GM11168 (cell line): ENCODE results near the gene DIDO1.
"Not testable (repeated sequence)": the region's sequence is repeated elsewhere in the genome, so short reads cannot be mapped to it uniquely, and the experiment has no call there.

Source experiments
- in situ Hi-C: fragments of 300-500 bp; cut with MboI; formaldehyde crosslinking; loops from one replicate; pipeline ENCODE4 v1.12.0; 2022; ENCODE audit warnings: low sequenced_read_pairs; ENCODE audit not compliant: unreplicated experiment

DIDO1 gene

GRCh38 chr20:62882426-62882825 lies 43.9 kb downstream of the DIDO1 start:
- in situ Hi-C loops = no loop called here

GRCh38 chr20:62881662-62882395 lies 44.5 kb downstream of the DIDO1 start:
- in situ Hi-C loops = no loop called here

- in situ Hi-C loops = no loop called here
These were observed 45.2 kb downstream of the DIDO1 start for GRCh38 chr20:62880935-62881661.

- in situ Hi-C loops = no loop called here
These were observed 46.0 kb downstream of the DIDO1 start for GRCh38 chr20:62880147-62880934.

- in situ Hi-C loops = no loop called here
These were observed 46.8 kb downstream of the DIDO1 start for GRCh38 chr20:62879275-62880146.

GRCh38 chr20:62878244-62879038 lies 47.9 kb downstream of the DIDO1 start:
- in situ Hi-C loops = no loop called here

GRCh38 chr20:62876902-62877816 lies 49.1 kb downstream of the DIDO1 start:
- in situ Hi-C loops = no loop called here

- in situ Hi-C loops = no loop called here
These were observed 49.8 kb downstream of the DIDO1 start for GRCh38 chr20:62876501-62876901.

GRCh38 chr20:62875419-62876361 lies 50.6 kb downstream of the DIDO1 start:
- in situ Hi-C loops = no loop called here

- in situ Hi-C loops = no loop called here
These were observed 51.4 kb downstream of the DIDO1 start for GRCh38 chr20:62874964-62875344.

GRCh38 chr20:62873681-62874031 lies 52.6 kb downstream of the DIDO1 start:
- in situ Hi-C loops = not testable (repeated sequence)

GRCh38 chr20:62873280-62873679 lies 53.0 kb downstream of the DIDO1 start:
- in situ Hi-C loops = no loop called here

- in situ Hi-C loops = no loop called here
These were observed 53.4 kb downstream of the DIDO1 start for GRCh38 chr20:62872862-62873261.

GRCh38 chr20:62872184-62872847 lies 54.0 kb downstream of the DIDO1 start:
- in situ Hi-C loops = no loop called here

- in situ Hi-C loops = no loop called here
These were observed 62.1 kb downstream of the DIDO1 start for GRCh38 chr20:62864207-62864606.

- in situ Hi-C loops = no loop called here
These were observed 64.5 kb downstream of the DIDO1 start, which contains the start of gene TCFL5 for GRCh38 chr20:62861726-62862336. TCFL5 (minus strand) TSS chr20:62861822; CDS start chr20:62861670, 152 bp downstream.
